ENCODE measurements around the gene SUN1.
"Not testable (repeated sequence)": the region's sequence is repeated elsewhere in the genome, so short reads cannot be mapped to it uniquely, and the experiment has no call there.

SUN1 gene

GRCh38 chr7:802500-803242 lies 29.6 kb upstream of the SUN1 start:
- FAIRE-seq: no peak

GRCh38 chr7:803243-803635 lies 29.0 kb upstream of the SUN1 start:
- FAIRE-seq (no peak), DNase-seq (ENCODE audit: insufficient read length, low spot score) (no peak)

More at GRCh38 chr7:802500-803242, 29.6 kb upstream of the SUN1 start:
- DNase-seq (ENCODE audit: insufficient read length, low spot score): no peak

- not testable (repeated sequence) for DNase-seq (ENCODE audit: insufficient read length, low spot score); FAIRE-seq
Measured at GRCh38 chr7:803796-804195, 28.5 kb upstream of the SUN1 start.

- FAIRE-seq (no peak), DNase-seq (ENCODE audit: insufficient read length, low spot score) (no peak)
Measured at GRCh38 chr7:805261-805660, 27.0 kb upstream of the SUN1 start.

GRCh38 chr7:815284-816216 lies 16.7 kb upstream of the SUN1 start:
- DNase-seq (ENCODE audit: insufficient read length, low spot score) (no peak), FAIRE-seq (no peak)

- DNase-seq (ENCODE audit: insufficient read length, low spot score) (peak; percentile 99), FAIRE-seq (peak; percentile 82)
Measured at GRCh38 chr7:816300-816750, 16.0 kb upstream of the SUN1 start.

- DNase-seq (ENCODE audit: insufficient read length, low spot score): no peak
Measured at GRCh38 chr7:816751-817671, 15.3 kb upstream of the SUN1 start.

GRCh38 chr7:818031-818699 lies 14.1 kb upstream of the SUN1 start:
- FAIRE-seq (no peak), DNase-seq (ENCODE audit: insufficient read length, low spot score) (no peak)

More at GRCh38 chr7:816751-817671, 15.3 kb upstream of the SUN1 start:
- FAIRE-seq: no peak

- FAIRE-seq: peak; percentile 52
- DNase-seq (ENCODE audit: insufficient read length, low spot score): no peak
Measured at GRCh38 chr7:820341-820740, 11.9 kb upstream of the SUN1 start.

- no peak for FAIRE-seq
- no peak for DNase-seq (ENCODE audit: insufficient read length, low spot score)
Measured at GRCh38 chr7:821688-822087, 10.6 kb upstream of the SUN1 start.

GRCh38 chr7:822692-823276 lies 9.5 kb upstream of the SUN1 start:
- no peak for DNase-seq (ENCODE audit: insufficient read length, low spot score)
- no peak for FAIRE-seq

- FAIRE-seq (no peak), DNase-seq (ENCODE audit: insufficient read length, low spot score) (no peak)
Measured at GRCh38 chr7:823649-824048, 8.6 kb upstream of the SUN1 start.

- FAIRE-seq (no peak), DNase-seq (ENCODE audit: insufficient read length, low spot score) (no peak)
Measured at GRCh38 chr7:824081-824480, 8.2 kb upstream of the SUN1 start.

GRCh38 chr7:824664-825063 lies 7.6 kb upstream of the SUN1 start:
- DNase-seq (ENCODE audit: insufficient read length, low spot score): no peak
- FAIRE-seq: no peak

GRCh38 chr7:825386-825785 lies 6.9 kb upstream of the SUN1 start:
- FAIRE-seq: no peak
- DNase-seq (ENCODE audit: insufficient read length, low spot score): no peak

GRCh38 chr7:826230-826917 lies 5.9 kb upstream of the SUN1 start:
- DNase-seq (ENCODE audit: insufficient read length, low spot score) (no peak), FAIRE-seq (no peak)

- DNase-seq (ENCODE audit: insufficient read length, low spot score) (no peak), FAIRE-seq (no peak)
Measured at GRCh38 chr7:828793-829561, 3.3 kb upstream of the SUN1 start.

GRCh38 chr7:830069-830468 lies 2.2 kb upstream of the SUN1 start:
- FAIRE-seq (no peak), DNase-seq (ENCODE audit: insufficient read length, low spot score) (no peak)

Measured in GM19239 (cell line).